Measurements from ENCODE around the gene SKIC8. TPM values are rescaled to one million over a fixed set of nuclear protein-coding genes. Genes with fewer than 3 reads are reported as not detected.

SKIC8 gene
- total RNA-seq, 1 donor from 2014 or later: 44.4 TPM

GRCh38 chr15:78321041-78321570, 21.7 kb upstream of the SKIC8 start:
- DNase-seq: peak; percentile 32
- Histone ChIP-seq H3K9me3 (no peaks in the 10 kb centered on the region), H3K36me3 (no peaks in the 10 kb centered on the region), H3K4me1 (no peaks in the 10 kb centered on the region), H3K27ac (no peak overlapping the region), H3K4me3 (no peak overlapping the region), H3K27me3 (ENCODE audit: low read depth) (no peaks in the 10 kb centered on the region)
- TF ChIP-seq CTCF (IDR thresholded peaks at IDR 0.05): no peak
- intact Hi-C loops (cut with DNase I): no loop called here
- ATAC-seq: no peak

GRCh38 chr15:78320183-78320582, 20.8 kb upstream of the SKIC8 start:
- Histone ChIP-seq H3K36me3 (no peaks in the 10 kb centered on the region), H3K27me3 (ENCODE audit: low read depth) (no peaks in the 10 kb centered on the region), H3K9me3 (no peaks in the 10 kb centered on the region), H3K27ac (no peak overlapping the region), H3K4me3 (no peak overlapping the region), H3K4me1 (no peaks in the 10 kb centered on the region)
- TF ChIP-seq CTCF (IDR thresholded peaks at IDR 0.05): no peak
- DNase-seq: peak; percentile 10
- ATAC-seq: no peak
- intact Hi-C loops (cut with DNase I): no loop called here

- Histone ChIP-seq H3K27me3 (ENCODE audit: low read depth) (no peaks in the 10 kb centered on the region), H3K4me1 (no peaks in the 10 kb centered on the region), H3K9me3 (no peaks in the 10 kb centered on the region), H3K36me3 (no peaks in the 10 kb centered on the region), H3K27ac (no peak overlapping the region), H3K4me3 (no peak overlapping the region)
- ATAC-seq (no peak), DNase-seq (peak; percentile 23)
- intact Hi-C loops (cut with DNase I): no loop called here
- TF ChIP-seq CTCF (IDR thresholded peaks at IDR 0.05): no peak
Measured at GRCh38 chr15:78319588-78319987, 20.2 kb upstream of the SKIC8 start.

- Histone ChIP-seq H3K4me3 (no peak overlapping the region), H3K4me1 (no peaks in the 10 kb centered on the region), H3K9me3 (no peaks in the 10 kb centered on the region), H3K36me3 (no peaks in the 10 kb centered on the region), H3K27me3 (ENCODE audit: low read depth) (no peaks in the 10 kb centered on the region), H3K27ac (no peak overlapping the region)
- ATAC-seq: peak in 1 of 2 donors; percentile 35
- no peak for TF ChIP-seq CTCF (IDR thresholded peaks at IDR 0.05)
- intact Hi-C loops (cut with DNase I): no loop called here
- DNase-seq: no peak
Measured at GRCh38 chr15:78317145-78317836, 17.9 kb upstream of the SKIC8 start.

- intact Hi-C loops (cut with DNase I): no loop called here
- ATAC-seq: no peak
- Histone ChIP-seq H3K27me3 (ENCODE audit: low read depth) (no peaks in the 10 kb centered on the region), H3K4me1 (no peaks in the 10 kb centered on the region), H3K4me3 (no peak overlapping the region), H3K27ac (no peak overlapping the region), H3K36me3 (no peaks in the 10 kb centered on the region), H3K9me3 (no peaks in the 10 kb centered on the region)
- TF ChIP-seq CTCF (IDR thresholded peaks at IDR 0.05): no peak
- DNase-seq: no peak
Measured at GRCh38 chr15:78316283-78317083, 17.1 kb upstream of the SKIC8 start.

All from lower lobe of right lung (tissue), 2 donors.